ENCODE measurements around the gene TSPAN5.

Gene TSPAN5

DNA sequence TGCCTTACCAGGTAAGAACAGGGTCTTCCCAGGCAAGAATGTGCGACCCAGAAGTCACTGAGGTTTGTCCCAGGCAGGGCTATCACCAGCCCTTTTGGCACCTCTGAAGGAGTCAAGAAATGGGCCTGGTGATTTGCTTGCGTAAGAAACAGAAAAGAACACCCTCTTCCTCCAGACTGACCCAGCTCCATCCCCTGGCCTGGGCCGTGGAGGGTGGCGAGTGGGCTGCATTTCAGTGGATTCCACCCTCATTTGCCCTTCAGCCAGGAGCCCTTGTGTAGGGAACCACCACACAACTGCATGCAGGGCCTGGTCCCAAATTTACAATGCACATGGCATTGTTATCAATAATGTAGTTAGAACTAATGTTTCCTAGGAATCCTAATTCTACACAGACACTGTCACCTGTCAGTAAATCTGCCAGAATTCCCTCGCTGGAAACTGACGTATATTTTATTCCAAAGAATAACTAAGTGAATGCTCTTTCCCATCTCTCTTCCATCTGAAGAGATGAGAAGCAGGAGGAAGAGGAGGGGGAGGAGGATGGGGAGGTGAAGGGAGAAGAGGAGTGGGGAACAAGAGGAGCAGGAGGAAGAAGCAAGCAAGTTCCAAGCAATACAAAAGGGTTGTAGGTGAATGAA is 46.6 kb downstream of the TSPAN5 start:
- TF ChIP-seq, protein P1, sequence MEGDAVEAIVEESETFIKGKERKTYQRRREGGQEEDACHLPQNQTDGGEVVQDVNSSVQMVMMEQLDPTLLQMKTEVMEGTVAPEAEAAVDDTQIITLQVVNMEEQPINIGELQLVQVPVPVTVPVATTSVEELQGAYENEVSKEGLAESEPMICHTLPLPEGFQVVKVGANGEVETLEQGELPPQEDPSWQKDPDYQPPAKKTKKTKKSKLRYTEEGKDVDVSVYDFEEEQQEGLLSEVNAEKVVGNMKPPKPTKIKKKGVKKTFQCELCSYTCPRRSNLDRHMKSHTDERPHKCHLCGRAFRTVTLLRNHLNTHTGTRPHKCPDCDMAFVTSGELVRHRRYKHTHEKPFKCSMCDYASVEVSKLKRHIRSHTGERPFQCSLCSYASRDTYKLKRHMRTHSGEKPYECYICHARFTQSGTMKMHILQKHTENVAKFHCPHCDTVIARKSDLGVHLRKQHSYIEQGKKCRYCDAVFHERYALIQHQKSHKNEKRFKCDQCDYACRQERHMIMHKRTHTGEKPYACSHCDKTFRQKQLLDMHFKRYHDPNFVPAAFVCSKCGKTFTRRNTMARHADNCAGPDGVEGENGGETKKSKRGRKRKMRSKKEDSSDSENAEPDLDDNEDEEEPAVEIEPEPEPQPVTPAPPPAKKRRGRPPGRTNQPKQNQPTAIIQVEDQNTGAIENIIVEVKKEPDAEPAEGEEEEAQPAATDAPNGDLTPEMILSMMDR (IDR thresholded peaks at IDR 0.05; ENCODE audit: borderline replicate concordance, control extremely low read depth, extremely low read depth, insufficient read depth, missing control alignments), result no peak
- no peak for DNase-seq (ENCODE audit: low spot score)
- in situ Hi-C loops (cut with MboI; ENCODE audit: low sequenced_read_pairs, unreplicated experiment), result no loop called here

- in situ Hi-C loops (cut with MboI; ENCODE audit: low sequenced_read_pairs, unreplicated experiment), result no loop called here
- DNase-seq (ENCODE audit: low spot score), result no peak
- TF ChIP-seq, protein P1 (IDR thresholded peaks at IDR 0.05; ENCODE audit: borderline replicate concordance, control extremely low read depth, extremely low read depth, insufficient read depth, missing control alignments), result no peak
These were observed 47.3 kb downstream of the TSPAN5 start for GRCh38 chr4:98610926-98611676.

DNA sequence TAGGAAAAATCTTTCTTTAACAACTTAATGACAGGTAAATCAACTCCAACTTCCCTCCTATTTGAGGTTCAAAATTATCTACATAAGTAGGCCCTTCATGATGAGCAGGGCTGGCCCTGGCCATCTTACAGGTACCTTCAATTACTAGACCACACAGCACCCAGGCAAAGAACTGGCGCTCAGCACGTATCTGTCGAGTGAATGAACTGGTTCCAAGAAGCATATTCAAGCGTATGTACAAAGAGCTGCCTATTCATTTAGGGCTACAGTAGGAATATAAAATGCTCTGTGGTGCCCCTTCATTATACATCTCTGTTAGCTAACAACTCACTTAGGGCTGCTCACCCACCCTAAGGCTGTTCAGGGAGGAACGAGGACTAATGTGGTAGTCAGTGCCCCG is 48.0 kb downstream of the TSPAN5 start:
- in situ Hi-C loops (cut with MboI; ENCODE audit: low sequenced_read_pairs, unreplicated experiment), result no loop called here
- DNase-seq (ENCODE audit: low spot score), result no peak
- TF ChIP-seq, protein P1 (IDR thresholded peaks at IDR 0.05; ENCODE audit: borderline replicate concordance, control extremely low read depth, extremely low read depth, insufficient read depth, missing control alignments), result no peak

DNA sequence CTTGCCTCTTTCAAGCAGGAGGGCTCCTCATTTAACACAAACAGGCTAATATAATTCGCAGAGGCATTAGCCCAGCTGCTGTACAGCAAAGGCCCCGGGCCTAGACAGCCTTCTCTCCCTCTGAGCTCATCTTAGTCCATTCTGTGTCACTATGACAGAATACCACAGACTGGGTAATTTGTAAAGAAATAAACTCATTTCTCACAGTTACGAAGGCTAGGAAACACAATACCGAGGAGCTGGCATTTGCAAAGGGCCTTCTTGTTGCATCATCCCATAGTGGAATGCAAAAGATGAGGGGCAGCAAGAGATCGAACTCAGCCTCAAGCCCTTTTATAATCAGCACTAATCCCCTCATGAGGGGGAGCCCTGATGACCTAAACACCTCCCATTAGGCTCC is 48.5 kb downstream of the TSPAN5 start:
- TF ChIP-seq, protein P1 (IDR thresholded peaks at IDR 0.05; ENCODE audit: borderline replicate concordance, control extremely low read depth, extremely low read depth, insufficient read depth, missing control alignments), result no peak
- no peak for DNase-seq (ENCODE audit: low spot score)
- in situ Hi-C loops (cut with MboI; ENCODE audit: low sequenced_read_pairs, unreplicated experiment), result no loop called here

DNA sequence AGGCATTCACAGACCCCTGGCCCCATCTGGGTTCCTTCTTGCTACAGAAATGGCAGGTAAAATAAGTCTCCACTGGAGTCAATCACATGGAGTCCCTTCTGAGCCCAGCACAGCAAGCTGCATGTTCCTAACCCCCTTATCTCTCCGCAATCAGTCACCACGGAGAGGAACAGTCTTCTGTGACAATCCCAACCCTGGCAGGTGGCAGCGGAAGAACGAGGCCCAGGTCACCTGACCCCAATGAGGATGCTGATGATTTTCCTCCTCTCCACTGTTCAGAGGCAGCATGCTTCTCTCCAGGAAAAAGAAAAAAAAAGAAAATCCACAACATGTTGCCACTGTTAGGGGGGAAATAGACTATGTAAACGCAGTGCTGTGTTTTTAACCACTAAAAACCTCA is 50.1 kb downstream of the TSPAN5 start:
- in situ Hi-C loops (cut with MboI; ENCODE audit: low sequenced_read_pairs, unreplicated experiment), result no loop called here
- TF ChIP-seq, protein P1 (IDR thresholded peaks at IDR 0.05; ENCODE audit: borderline replicate concordance, control extremely low read depth, extremely low read depth, insufficient read depth, missing control alignments), result no peak
- no peak for DNase-seq (ENCODE audit: low spot score)

GRCh38 chr4:98606894-98607293 is 51.5 kb downstream of the TSPAN5 start:
- DNase-seq (ENCODE audit: low spot score), result no peak
- TF ChIP-seq, protein P1 (IDR thresholded peaks at IDR 0.05; ENCODE audit: borderline replicate concordance, control extremely low read depth, extremely low read depth, insufficient read depth, missing control alignments), result no peak
- in situ Hi-C loops (cut with MboI; ENCODE audit: low sequenced_read_pairs, unreplicated experiment), result no loop called here
